NK-92 (cell line): ENCODE results near the gene RALY.

Experiments
- DNase-seq: peaks from one replicate; lab custom pipeline; 2025; ENCODE audit not compliant: unreplicated experiment; lab: John Stamatoyannopoulos, UW

The RALY gene

DNA sequence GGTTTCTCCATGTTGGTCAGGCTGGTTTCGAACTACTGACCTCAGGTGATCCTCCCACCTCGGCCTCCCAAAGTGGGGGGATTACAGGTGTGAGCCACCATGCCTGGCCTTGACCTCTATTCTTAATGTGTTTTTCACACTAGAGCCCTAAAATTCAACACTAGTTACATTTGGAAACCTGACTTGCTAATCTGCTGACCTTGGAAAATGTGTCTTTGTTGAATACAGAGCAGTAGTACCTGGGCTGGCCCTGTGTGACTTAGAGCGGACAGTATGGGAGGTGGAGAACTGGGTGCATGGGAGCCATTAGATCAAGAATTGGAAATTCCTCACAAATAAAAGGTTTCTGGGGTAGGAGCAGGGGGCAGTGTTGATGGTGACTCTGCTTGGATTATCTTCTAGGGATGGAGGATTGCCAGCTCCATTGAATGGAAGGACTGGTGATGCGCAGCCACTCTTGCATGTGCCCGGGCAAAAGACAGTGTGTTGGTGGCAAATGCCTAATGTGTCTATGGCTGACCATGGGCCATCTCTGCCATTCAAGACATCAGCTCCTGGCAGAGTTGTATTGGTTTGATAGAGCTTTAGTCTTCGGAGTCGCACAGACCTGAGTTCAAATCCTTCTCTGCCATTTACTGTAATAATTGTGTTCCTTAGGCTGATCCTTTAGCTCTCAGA, 53.4 kb downstream of the RALY start:
- DNase-seq: no peak

DNA sequence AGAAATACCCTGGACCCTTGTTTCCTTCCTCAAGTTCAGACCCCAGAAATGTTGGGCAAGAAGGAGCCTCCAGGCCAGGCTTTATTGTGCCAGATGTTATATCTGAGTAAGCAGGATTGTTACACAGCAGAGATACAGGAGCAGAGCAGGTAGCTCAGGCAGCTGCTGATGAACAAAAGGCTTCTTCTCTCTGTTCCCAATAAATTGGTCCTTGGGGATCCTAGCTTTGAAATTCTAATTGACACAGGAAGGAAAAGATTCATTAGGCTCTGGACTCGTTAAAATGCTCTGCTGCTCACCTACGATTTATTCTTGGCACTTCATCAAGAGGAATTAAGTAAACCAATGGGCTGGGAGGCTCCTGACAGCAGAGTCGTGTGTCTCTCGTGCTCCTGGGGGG, 54.2 kb downstream of the RALY start:
- no peak for DNase-seq

GRCh38 chr20:34049389-34049788, 55.7 kb downstream of the RALY start:
- DNase-seq: no peak

DNA sequence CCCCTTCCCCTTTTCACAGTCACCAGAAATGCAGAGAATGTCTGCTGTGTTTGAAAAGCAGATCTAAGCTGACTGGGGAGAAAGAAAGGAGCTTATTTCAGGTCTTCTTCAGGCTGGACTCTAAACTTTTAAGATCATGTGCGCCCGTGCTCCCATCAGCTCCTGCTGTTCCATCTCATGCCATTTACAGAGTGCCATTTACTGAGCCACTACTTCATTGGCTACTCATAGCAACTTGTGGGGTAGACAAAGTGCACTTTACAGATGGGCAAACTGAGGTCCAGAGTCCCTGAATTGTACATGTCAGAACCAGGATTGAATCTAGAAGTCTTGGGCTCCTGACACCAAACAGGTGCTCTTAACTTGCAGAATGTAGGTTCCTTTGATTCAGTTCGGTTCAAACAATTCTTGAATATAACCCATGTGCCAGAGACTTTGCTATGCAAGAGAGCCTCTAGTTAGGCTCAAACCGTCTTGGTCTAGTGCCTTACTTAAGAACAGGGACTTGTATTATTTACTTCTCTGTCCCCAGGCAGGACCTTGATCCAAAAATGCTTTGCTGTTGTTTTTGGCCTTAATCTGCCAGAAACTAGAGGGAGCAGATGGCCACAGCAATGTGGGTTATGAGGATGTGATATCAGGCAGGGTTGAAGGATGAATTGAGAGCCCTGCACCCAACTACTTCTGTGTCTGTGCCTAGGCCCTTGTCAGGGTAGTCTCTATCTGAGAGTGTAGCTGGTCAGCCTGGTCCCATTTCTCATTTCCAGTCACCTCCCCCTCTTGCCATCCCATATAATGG, 56.4 kb downstream of the RALY start:
- no peak for DNase-seq

DNA sequence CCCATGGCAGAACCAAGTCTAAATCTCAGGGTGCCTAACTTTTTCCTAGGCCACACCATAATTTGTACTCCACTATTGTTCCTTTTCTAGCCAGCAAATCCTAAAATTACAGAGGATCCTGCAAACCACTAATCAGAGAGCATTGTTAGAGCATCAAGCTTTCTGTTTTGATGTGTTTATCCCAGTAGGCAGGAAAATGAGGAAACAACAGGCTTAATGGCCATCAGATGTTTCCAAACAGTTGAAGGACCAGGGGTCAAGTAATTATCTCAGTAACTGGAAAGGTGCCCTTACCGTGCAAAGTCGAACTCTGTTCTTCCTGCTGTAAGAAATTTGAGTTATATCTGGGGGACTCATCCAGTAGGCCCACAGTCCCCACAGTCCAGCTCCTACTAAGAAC, 58.7 kb downstream of the RALY start:
- no peak for DNase-seq

DNA sequence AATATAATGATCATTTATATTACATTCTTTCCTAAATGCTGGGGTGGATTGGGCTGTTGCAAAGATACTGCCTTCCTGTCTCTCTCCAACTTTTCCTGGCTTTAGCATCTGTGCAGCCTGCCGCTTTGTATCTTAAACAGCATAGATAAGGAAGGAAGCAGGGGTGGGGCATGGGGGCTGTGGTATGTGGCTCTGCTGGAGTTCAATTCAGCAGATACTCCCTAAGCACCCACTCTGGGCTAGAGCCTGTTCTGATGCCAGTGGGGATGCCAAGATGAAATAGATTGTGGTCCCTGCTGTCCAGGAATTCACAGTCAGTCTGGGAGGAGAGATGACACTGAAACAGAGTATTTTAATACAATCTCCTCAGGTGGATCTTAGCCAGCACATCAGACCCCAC, 61.6 kb downstream of the RALY start:
- DNase-seq: no peak

DNA sequence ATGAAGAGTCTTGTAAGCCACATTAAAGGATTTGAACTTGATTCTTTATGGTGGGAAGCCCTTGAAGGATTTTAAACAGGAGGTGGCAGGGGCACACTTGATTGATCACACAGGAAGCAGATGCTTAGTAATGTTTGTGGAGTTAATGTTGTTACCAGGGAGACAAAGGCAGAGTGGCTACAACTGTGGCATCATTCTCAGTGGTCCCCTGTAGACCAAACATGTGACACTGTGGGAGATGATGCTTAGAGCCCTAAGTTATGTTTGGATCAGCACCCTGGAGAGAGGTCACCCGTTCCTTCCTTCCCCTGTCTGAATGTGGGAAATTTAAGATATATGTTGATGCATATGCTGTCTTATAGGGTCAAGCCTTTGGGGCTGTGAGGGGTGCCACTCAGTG, 65.1 kb downstream of the RALY start:
- no peak for DNase-seq

DNA sequence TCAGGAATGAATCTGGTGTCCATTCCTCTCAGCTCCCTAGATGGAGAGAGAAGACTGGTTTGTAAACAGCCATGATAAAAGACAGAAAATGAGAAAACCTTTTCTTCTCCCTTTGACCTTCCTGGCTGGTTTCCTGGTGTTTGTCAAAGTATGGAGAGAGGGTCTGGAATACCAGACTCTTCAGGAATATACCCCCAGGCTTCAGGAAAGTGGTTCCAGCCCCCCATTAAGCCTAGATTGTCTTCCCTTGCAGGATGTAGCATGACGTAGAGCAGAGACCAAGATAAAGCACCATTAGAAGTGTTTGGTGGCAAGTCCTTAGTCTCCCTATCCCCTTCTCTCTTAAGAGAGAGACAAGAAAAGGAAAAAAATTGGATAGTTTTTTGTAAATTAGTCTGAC, 67.3 kb downstream of the RALY start:
- DNase-seq: no peak

DNA sequence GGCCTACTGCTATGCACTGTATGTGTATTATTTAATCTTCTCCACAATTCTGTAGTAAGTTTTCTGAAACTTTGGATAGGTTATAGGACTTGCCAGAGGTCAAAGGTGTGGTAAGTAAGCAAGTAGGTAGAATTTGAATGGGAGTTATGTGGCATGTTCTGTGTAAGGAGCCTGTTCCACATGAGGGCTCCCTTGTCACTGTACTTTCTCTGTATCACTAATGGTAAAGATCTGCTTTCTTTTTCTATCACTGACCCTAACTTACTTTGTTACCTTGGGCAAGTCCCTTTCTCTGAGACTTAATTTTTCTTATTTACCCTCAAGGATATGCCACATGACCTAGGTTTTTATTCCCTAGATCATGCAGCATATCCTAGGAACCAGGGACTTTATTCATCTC, 68.0 kb downstream of the RALY start:
- DNase-seq: no peak

DNA sequence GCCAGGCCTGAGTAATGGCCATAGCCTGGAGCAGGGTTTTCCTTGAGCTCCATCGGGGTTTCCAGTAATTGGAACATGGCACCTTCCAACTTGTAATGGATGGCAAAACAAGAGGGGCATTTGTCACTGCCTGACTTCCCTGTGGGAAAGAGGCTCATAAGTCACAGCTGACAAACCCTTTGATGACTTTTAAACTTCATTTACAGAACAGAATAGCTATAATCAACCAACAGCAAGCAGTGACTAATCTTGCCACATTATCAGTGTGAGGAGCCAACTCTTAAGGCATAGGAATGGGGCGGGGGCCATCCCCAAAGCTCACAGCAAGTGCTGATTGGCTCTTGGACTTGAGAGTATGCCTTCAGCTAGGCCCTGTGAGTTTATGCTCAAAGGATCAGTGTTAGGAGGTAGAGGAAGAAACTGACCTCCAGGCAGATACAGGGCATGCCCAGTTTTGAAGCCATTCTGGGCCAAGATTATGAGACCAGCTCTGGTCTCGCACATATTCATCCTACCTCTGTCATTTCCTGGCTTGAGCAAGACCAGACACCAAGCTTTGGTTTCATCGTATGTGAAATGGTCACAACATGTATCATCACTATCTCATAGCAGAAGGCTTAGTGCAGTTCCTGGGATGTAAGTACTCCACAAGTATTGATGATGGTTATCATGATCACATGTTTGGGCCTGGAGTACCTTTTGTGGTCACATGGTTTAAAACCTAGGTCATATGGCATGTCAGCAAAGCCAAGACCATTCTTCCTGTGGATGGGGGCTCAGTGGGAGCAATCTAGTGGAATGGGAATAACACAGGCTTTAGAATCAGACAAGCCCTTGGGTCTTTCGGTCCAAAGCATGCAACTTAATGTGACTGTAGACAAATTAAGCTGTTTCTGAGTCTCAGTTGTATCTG, 69.1 kb downstream of the RALY start:
- DNase-seq: no peak

- DNase-seq: no peak
Measured at GRCh38 chr20:34064286-34064685, 70.6 kb downstream of the RALY start.

DNA sequence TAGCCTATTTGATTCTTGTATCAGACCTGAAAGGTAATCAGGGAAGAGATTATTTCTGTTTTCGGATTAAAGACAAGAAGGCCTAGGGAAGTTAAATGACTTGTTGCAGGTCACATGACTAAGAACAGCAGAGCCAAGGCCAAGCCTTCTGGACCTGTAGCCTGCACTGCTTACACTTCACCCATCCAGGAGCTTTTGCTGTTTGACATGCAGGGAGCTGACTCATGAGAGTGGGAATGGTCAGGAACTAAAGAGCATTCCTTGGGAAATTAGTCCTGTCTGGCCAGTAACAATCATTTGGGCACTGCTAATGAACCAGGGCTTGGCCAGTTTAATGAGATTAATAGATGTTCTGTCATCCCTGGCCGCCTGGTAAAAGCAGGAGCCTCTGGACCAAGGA, 71.5 kb downstream of the RALY start:
- no peak for DNase-seq

DNA sequence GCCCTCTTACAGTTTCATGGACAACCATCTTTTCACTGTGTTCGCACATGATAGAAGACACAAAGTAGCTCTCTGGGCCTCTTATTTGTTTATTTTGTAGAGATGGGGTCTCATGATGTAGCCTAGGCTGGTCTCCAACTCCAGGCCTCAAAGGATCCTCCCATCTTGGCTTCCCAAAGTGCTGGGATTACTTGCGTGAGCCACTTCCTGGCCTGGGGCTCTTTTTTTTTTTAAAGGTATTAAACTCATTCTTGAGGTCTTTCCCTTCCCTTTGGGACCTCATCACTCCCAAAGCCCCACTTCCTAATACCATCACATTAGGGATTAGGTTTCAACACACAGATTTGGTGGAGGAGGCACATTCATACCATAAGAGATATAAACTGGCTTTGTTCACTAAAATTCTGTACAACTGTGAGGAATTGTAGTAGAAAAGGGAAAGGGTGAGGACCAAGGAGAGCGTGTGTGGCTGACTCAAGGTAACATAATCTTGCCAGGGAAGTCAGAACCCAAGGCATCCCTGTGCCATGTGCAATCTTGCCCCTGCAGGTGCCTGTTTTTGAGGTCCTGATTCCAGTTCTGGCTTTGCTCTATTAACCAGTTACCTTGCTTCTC, 72.9 kb downstream of the RALY start:
- no peak for DNase-seq

DNA sequence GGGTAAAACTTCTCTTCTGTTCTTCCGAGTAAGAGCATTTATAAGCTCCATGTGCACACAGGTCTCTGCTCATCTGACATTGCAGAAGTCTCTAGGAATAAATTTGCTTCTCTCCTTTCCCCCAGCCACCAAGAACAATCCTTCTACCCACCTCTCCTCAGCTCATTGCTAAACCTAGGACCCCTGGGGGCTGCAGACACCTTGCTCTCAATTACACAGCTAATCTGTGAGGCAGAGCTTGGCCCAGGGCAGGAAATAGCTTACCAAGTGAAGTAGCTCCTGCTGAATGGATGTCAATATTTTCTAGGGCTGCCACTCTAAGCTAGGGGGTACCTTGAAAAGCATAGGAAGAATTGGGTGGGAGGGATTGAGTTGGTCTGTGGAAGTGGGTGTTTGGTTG, 74.3 kb downstream of the RALY start:
- no peak for DNase-seq

GRCh38 chr20:34069341-34070078, 75.8 kb downstream of the RALY start:
- DNase-seq: no peak

DNA sequence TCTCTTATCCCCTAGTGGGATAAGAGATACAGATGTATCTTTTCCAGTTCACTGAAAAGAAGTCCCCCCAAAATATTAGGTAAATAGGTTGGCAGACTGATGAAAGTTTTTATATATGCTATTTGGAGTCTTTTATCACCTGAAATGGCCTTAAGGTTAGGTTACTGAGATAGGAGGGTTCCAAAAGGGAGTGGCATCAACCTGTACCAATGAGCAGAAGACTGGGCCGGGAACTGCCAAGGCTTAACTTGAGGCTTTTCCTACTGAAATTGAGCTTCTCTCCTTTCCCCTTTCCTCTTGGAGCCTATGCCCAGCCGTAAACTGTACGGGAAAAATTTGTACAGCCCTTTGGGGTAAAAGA, 76.3 kb downstream of the RALY start:
- no peak for DNase-seq

DNA sequence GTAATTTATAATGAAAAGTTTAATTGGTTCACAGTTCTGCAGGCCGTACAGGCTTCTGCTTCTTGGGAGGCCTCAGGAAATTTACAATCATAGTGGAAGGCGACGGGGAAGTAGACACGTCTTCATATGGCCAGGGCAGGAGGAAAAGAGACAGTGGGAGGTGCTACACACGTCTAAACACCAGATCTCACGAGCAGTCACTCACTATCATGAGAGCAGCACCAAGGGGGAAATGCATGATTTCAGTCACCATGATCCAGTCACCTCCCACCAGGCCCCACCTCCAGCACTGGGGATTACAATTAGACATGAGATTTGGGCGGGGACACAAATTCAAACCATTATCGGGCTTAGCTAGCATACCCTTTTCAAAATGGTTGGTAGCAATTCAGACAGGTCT, 77.1 kb downstream of the RALY start:
- DNase-seq: no peak

DNA sequence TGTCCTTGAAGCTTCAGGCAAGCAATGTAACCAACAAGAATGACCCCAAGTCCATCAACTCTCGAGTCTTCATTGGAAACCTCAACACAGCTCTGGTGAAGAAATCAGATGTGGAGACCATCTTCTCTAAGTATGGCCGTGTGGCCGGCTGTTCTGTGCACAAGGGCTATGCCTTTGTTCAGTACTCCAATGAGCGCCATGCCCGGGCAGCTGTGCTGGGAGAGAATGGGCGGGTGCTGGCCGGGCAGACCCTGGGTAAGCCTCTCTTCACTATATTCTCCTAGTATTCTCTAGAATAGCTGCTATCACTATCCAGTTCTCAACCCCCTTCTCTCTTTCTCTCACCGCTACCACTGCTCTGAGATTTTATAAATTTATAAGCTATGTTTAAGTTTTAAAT, 78.4 kb downstream of the RALY start:
- DNase-seq: no peak

GRCh38 chr20:34072778-34073177, 79.1 kb downstream of the RALY start:
- no peak for DNase-seq

- DNase-seq: no peak
Measured at GRCh38 chr20:34074101-34074760, 80.5 kb downstream of the RALY start.
